Activated naive CD4-positive, alpha-beta T cell treated with anti-CD3 and anti-CD28 coated beads, Interleukin-2, amount 50 U/mL, for 72 hours (primary cell): ENCODE data around the gene OSBPL3. TPM values are rescaled to one million over a fixed set of nuclear protein-coding genes. Genes with fewer than 3 reads are reported as not detected.
A peak's percentile ranks its signal among the peaks of the same experiment; 100 is the strongest.

ENCODE experiments used
- ATAC-seq, 2 donors: fragments of 150-1000 bp; cut with Tn5 transposase; 2 replicates each; pipeline ENCODE4 v1.10.0; 2021; ENCODE audit warnings: mild to moderate bottlenecking in 2 of 2, moderate library complexity in 2 of 2
- DNase-seq, 2 donors: peaks; one replicate each; pipeline ENCODE4 v3.0.0; 2021 to 2022; ENCODE audit warnings: low spot score in 2 of 2
- H3K27ac Mint-ChIP-seq, 2 donors: one replicate each; pipeline ENCODE4 v1.8.0; 2022; ENCODE audit warnings: mild to moderate bottlenecking in 2 of 2, mixed read lengths in 2 of 2
- H3K36me3 Mint-ChIP-seq, 2 donors: one replicate each; pipeline ENCODE4 v1.8.0; 2022; ENCODE audit warnings: mixed read lengths in 2 of 2
- H3K9me3 Mint-ChIP-seq, 2 donors: one replicate each; pipeline ENCODE4 v1.8.0; 2022; ENCODE audit warnings: mixed read lengths in 2 of 2
- total RNA-seq, 2 donors: library from RNA; stranded (reverse); gene quantifications; one replicate each; pipeline ENCODE4 v1.2.3, GENCODE V29; 2022

The OSBPL3 gene
- total RNA-seq, 2 donors from 2014 or later, result 42.2 to 52.0 TPM

- ATAC-seq (no peak), DNase-seq (no peak)
- Mint-ChIP-seq H3K36me3 (no peaks in the 10 kb centered on the region), H3K9me3 (no peaks in the 10 kb centered on the region), H3K27ac (no peak overlapping the region)
These were observed 12.3 kb upstream of the OSBPL3 start for GRCh38 chr7:24992314-24992713.

- Mint-ChIP-seq H3K36me3 (no peaks in the 10 kb centered on the region), H3K9me3 (no peaks in the 10 kb centered on the region), H3K27ac (no peak overlapping the region)
- ATAC-seq (no peak), DNase-seq (no peak)
These were observed 11.4 kb upstream of the OSBPL3 start for GRCh38 chr7:24991353-24991752.

GRCh38 chr7:24987331-24987842, 7.4 kb upstream of the OSBPL3 start:
- no peak for DNase-seq
- Mint-ChIP-seq H3K9me3 (no peaks in the 10 kb centered on the region), H3K27ac (no peak overlapping the region), H3K36me3 (no peaks in the 10 kb centered on the region)
- ATAC-seq, result no peak

GRCh38 chr7:24982917-24983316, 2.9 kb upstream of the OSBPL3 start:
- ATAC-seq (no peak), DNase-seq (no peak)
- no peaks in the 10 kb centered on the region for H3K9me3 Mint-ChIP-seq
- H3K36me3 Mint-ChIP-seq, result peaks cover 0 to 12% of the 10 kb centered on the region in 2 donors
- no peak overlapping the region for H3K27ac Mint-ChIP-seq

GRCh38 chr7:24981171-24981951, 1.4 kb upstream of the OSBPL3 start:
- Mint-ChIP-seq H3K9me3 (no peaks in the 10 kb centered on the region), H3K27ac (peak overlapping the region; percentile 84 to 86), H3K36me3 (peaks cover 0 to 17% of the 10 kb centered on the region in 2 donors)
- ATAC-seq (peak; percentile 2 to 7), DNase-seq (peak; percentile 53 to 62)

- Mint-ChIP-seq H3K27ac (peak overlapping the region; percentile 84 to 98), H3K36me3 (peaks cover 0 to 17% of the 10 kb centered on the region in 2 donors), H3K9me3 (no peaks in the 10 kb centered on the region)
- ATAC-seq, result peak; percentile 21 to 27
- peak in 1 of 2 donors; percentile 56 for DNase-seq
These were observed 674 bp upstream of the OSBPL3 start for GRCh38 chr7:24980534-24981170.

GRCh38 chr7:24979470-24979862, 512 bp downstream of the OSBPL3 start:
- H3K36me3 Mint-ChIP-seq, result peaks cover 10 to 17% of the 10 kb centered on the region in 2 donors
- H3K27ac Mint-ChIP-seq, result peak overlapping the region in 1 of 2 donors; percentile 84
- DNase-seq (peak; percentile 77 to 85), ATAC-seq (peak; percentile 62 to 73)
- H3K9me3 Mint-ChIP-seq, result no peaks in the 10 kb centered on the region

GRCh38 chr7:24978843-24979469, 1.0 kb downstream of the OSBPL3 start:
- DNase-seq, result no peak
- ATAC-seq, result no peak
- peak overlapping the region; percentile 81 to 84 for H3K27ac Mint-ChIP-seq
- no peaks in the 10 kb centered on the region for H3K9me3 Mint-ChIP-seq
- peaks cover 12 to 17% of the 10 kb centered on the region in 2 donors for H3K36me3 Mint-ChIP-seq

GRCh38 chr7:24975644-24976260, 4.2 kb downstream of the OSBPL3 start:
- Mint-ChIP-seq H3K27ac (no peak overlapping the region), H3K9me3 (no peaks in the 10 kb centered on the region), H3K36me3 (peaks cover 12 to 17% of the 10 kb centered on the region in 2 donors)
- no peak for ATAC-seq
- no peak for DNase-seq

GRCh38 chr7:24975172-24975571, 4.8 kb downstream of the OSBPL3 start:
- DNase-seq (no peak), ATAC-seq (no peak)
- no peak overlapping the region for H3K27ac Mint-ChIP-seq
- peaks cover 13 to 17% of the 10 kb centered on the region in 2 donors for H3K36me3 Mint-ChIP-seq
- no peaks in the 10 kb centered on the region for H3K9me3 Mint-ChIP-seq

- ATAC-seq (no peak), DNase-seq (no peak)
- no peak overlapping the region for H3K27ac Mint-ChIP-seq
- no peaks in the 10 kb centered on the region for H3K9me3 Mint-ChIP-seq
- peaks cover 16 to 20% of the 10 kb centered on the region in 2 donors for H3K36me3 Mint-ChIP-seq
These were observed 5.7 kb downstream of the OSBPL3 start for GRCh38 chr7:24974026-24974832.

GRCh38 chr7:24972991-24973390, 7.0 kb downstream of the OSBPL3 start:
- ATAC-seq, result no peak
- no peaks in the 10 kb centered on the region for H3K9me3 Mint-ChIP-seq
- peaks cover 5 to 20% of the 10 kb centered on the region in 2 donors for H3K36me3 Mint-ChIP-seq
- no peak overlapping the region for H3K27ac Mint-ChIP-seq
- DNase-seq, result no peak

- H3K9me3 Mint-ChIP-seq, result no peaks in the 10 kb centered on the region
- H3K27ac Mint-ChIP-seq, result peak overlapping the region in 1 of 2 donors; percentile 97
- ATAC-seq, result peak in 1 of 2 donors; percentile 24
- peaks cover 2 to 20% of the 10 kb centered on the region in 2 donors for H3K36me3 Mint-ChIP-seq
- no peak for DNase-seq
These were observed 7.9 kb downstream of the OSBPL3 start for GRCh38 chr7:24972166-24972477.

- H3K9me3 Mint-ChIP-seq, result no peaks in the 10 kb centered on the region
- H3K27ac Mint-ChIP-seq, result peak overlapping the region; percentile 80 to 97
These were observed 8.4 kb downstream of the OSBPL3 start for GRCh38 chr7:24971333-24972165.

GRCh38 chr7:24970676-24971075, 9.3 kb downstream of the OSBPL3 start:
- Mint-ChIP-seq H3K36me3 (peaks cover 0 to 20% of the 10 kb centered on the region in 2 donors), H3K9me3 (no peaks in the 10 kb centered on the region), H3K27ac (peak overlapping the region in 1 of 2 donors; percentile 97)
- no peak for ATAC-seq
- no peak for DNase-seq

More at GRCh38 chr7:24971333-24972165, 8.4 kb downstream of the OSBPL3 start:
- ATAC-seq (peak in 1 of 2 donors; percentile 95), DNase-seq (peak in 1 of 2 donors; percentile 71)
- peaks cover 0 to 20% of the 10 kb centered on the region in 2 donors for H3K36me3 Mint-ChIP-seq
